ENCODE results near the gene EPAS1.

GRCh38 chr2:46414701-46415100 lies 117.5 kb downstream of the EPAS1 start:
- no peak for TF ChIP-seq CTCF (IDR thresholded peaks at IDR 0.05; ENCODE audit: insufficient read depth, low read length)
- TF ChIP-seq POLR2AphosphoS5 (IDR thresholded peaks at IDR 0.05; ENCODE audit: low read depth), result no peak
- no peak for TF ChIP-seq SPI1 (IDR thresholded peaks at IDR 0.05; ENCODE audit: borderline replicate concordance, low read depth)
- TF ChIP-seq, protein P1, sequence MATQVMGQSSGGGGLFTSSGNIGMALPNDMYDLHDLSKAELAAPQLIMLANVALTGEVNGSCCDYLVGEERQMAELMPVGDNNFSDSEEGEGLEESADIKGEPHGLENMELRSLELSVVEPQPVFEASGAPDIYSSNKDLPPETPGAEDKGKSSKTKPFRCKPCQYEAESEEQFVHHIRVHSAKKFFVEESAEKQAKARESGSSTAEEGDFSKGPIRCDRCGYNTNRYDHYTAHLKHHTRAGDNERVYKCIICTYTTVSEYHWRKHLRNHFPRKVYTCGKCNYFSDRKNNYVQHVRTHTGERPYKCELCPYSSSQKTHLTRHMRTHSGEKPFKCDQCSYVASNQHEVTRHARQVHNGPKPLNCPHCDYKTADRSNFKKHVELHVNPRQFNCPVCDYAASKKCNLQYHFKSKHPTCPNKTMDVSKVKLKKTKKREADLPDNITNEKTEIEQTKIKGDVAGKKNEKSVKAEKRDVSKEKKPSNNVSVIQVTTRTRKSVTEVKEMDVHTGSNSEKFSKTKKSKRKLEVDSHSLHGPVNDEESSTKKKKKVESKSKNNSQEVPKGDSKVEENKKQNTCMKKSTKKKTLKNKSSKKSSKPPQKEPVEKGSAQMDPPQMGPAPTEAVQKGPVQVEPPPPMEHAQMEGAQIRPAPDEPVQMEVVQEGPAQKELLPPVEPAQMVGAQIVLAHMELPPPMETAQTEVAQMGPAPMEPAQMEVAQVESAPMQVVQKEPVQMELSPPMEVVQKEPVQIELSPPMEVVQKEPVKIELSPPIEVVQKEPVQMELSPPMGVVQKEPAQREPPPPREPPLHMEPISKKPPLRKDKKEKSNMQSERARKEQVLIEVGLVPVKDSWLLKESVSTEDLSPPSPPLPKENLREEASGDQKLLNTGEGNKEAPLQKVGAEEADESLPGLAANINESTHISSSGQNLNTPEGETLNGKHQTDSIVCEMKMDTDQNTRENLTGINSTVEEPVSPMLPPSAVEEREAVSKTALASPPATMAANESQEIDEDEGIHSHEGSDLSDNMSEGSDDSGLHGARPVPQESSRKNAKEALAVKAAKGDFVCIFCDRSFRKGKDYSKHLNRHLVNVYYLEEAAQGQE (IDR thresholded peaks at IDR 0.05; ENCODE audit: insufficient replicate concordance, low read depth), result no peak
- TF ChIP-seq GABPA (IDR thresholded peaks at IDR 0.05; ENCODE audit: low read depth), result no peak

Data from HL-60 (cell line).